H1 (cell line): ENCODE results near the gene CD46.

Experiments
- CHD2 ChIP-seq: IDR thresholded peaks from 2 replicates; pipeline ENCODE4 v1.6.1; 2012; ENCODE audit warnings: low read length, improper control_type of control experiment
- CTCF ChIP-seq, 3 experiments: IDR thresholded peaks; 1 replicate in 2 of 3; 2 replicates in 1 of 3; pipeline versions ENCODE4 v1.5.1 to v1.6.1; 2011; ENCODE audit warnings: low read length in 3 of 3, mild to moderate bottlenecking in 3 of 3, inconsistent platforms in 2 of 3, low read depth in 1 of 3, moderate library complexity in 1 of 3; ENCODE audit not compliant: insufficient read depth in 1 of 3; ENCODE audit errors: control extremely low read depth in 1 of 3
- FOSL1 ChIP-seq: IDR thresholded peaks from 2 replicates; pipeline ENCODE4 v1.6.1; 2011; ENCODE audit warnings: mild to moderate bottlenecking, low read depth, low read length, moderate library complexity; ENCODE audit not compliant: insufficient read depth
- GABPA ChIP-seq: IDR thresholded peaks from 2 replicates; pipeline ENCODE4 v1.6.1; 2011; ENCODE audit warnings: mild to moderate bottlenecking, low read length, moderate library complexity, borderline replicate concordance; ENCODE audit not compliant: insufficient read depth
- GTF2F1 ChIP-seq: IDR thresholded peaks from 2 replicates; pipeline ENCODE4 v1.6.1; 2012; ENCODE audit warnings: low read depth, low read length, improper control_type of control experiment, borderline replicate concordance
- JUND ChIP-seq: IDR thresholded peaks from 2 replicates; pipeline ENCODE4 v1.6.1; 2011; ENCODE audit warnings: mild to moderate bottlenecking, improper control_type of control experiment, low read length
- KDM5A ChIP-seq: fragments of 200-600 bp; IDR thresholded peaks from 2 replicates; pipeline ENCODE4 v1.7.1; 2012; ENCODE audit warnings: mild to moderate bottlenecking, low read length, inconsistent platforms, mixed read lengths
- POLR2A ChIP-seq, 2 experiments: IDR thresholded peaks; 1 replicate in 1 of 2; 2 replicates in 1 of 2; pipeline ENCODE4 v1.6.1; 2011; ENCODE audit warnings: low read depth in 2 of 2, low read length in 2 of 2, mild to moderate bottlenecking in 2 of 2; ENCODE audit errors: control extremely low read depth in 1 of 2
- RAD21 ChIP-seq, 2 experiments: IDR thresholded peaks in 1 of 2; conservative IDR thresholded peaks in 1 of 2; 2 replicates each; pipeline ENCODE4 v1.6.1; 2011; ENCODE audit warnings: low read depth in 2 of 2, low read length in 2 of 2, improper control_type of control experiment in 1 of 2, inconsistent platforms in 1 of 2, mild to moderate bottlenecking in 1 of 2, moderate library complexity in 1 of 2
- RFX5 ChIP-seq: IDR thresholded peaks from 2 replicates; pipeline ENCODE4 v1.6.1; 2011; ENCODE audit warnings: low read depth, low read length, improper control_type of control experiment, borderline replicate concordance
- RNF2 ChIP-seq: fragments of 200-900, 300-1000 bp; sonication (generic); IDR thresholded peaks from 2 replicates; pipeline ENCODE4 v1.7.1; 2016; ENCODE audit warnings: borderline replicate concordance, low read depth, mild to moderate bottlenecking, antibody characterized with exemption, low read length; ENCODE audit not compliant: poor library complexity, severe bottlenecking; ENCODE audit errors: missing control alignments
- SIN3A ChIP-seq, 2 experiments: IDR thresholded peaks in 1 of 2; conservative IDR thresholded peaks in 1 of 2; 2 replicates each; pipeline ENCODE4 v1.6.1; 2011 to 2012; ENCODE audit warnings: low read length in 2 of 2, improper control_type of control experiment in 1 of 2, low read depth in 1 of 2, mild to moderate bottlenecking in 1 of 2
- SP2 ChIP-seq: IDR thresholded peaks from 2 replicates; pipeline ENCODE4 v1.6.1; 2012; ENCODE audit warnings: mild to moderate bottlenecking, low read length, inconsistent platforms
- YY1 ChIP-seq: IDR thresholded peaks from 2 replicates; pipeline ENCODE4 v1.6.1; 2011; ENCODE audit warnings: low read depth, mild to moderate bottlenecking, low read length

- TF ChIP-seq CTCF (IDR thresholded peaks at IDR 0.05; ENCODE audit: control extremely low read depth in 1 of 3, insufficient read depth in 1 of 3, low read depth in 1 of 3, low read length in 3 of 3) (no peak), GABPA (no peak), RFX5 (no peak), CHD2 (no peak), KDM5A (no peak), FOSL1 (no peak), RAD21 (IDR thresholded peaks at IDR 0.05 in 1 of 2, conservative IDR thresholded peaks at IDR 0.05 in 1 of 2; ENCODE audit: low read depth in 2 of 2, low read length in 2 of 2) (no peak), GTF2F1 (no peak), SIN3A (conservative IDR thresholded peaks at IDR 0.05 in 1 of 2, IDR thresholded peaks at IDR 0.05 in 1 of 2; ENCODE audit: low read depth in 1 of 2, low read length in 2 of 2) (no peak), YY1 (no peak), RNF2 (no peak), JUND (no peak), POLR2A (IDR thresholded peaks at IDR 0.05; ENCODE audit: control extremely low read depth in 1 of 2, low read depth in 2 of 2, low read length in 2 of 2) (no peak), SP2 (no peak)
Measured at GRCh38 chr1:207841901-207842300, 90.0 kb downstream of the CD46 start.
